ACHN (cell line): ENCODE results near the gene ENTREP3.
"Not testable (repeated sequence)": the region's sequence is repeated elsewhere in the genome, so short reads cannot be mapped to it uniquely, and the experiment has no call there.

Source experiments
- DNase-seq: peaks from one replicate; pipeline ENCODE4 v3.0.0-alpha.2; 2015
- in situ Hi-C: cut with HindIII; loops from 2 replicates; pipeline ENCODE4 v1.10.0; 2017; ENCODE audit warnings: low sequenced_read_pairs, low pct_ligation_motif_present, low pct_unique_long_range_greater_than_20kb

The ENTREP3 gene

DNA sequence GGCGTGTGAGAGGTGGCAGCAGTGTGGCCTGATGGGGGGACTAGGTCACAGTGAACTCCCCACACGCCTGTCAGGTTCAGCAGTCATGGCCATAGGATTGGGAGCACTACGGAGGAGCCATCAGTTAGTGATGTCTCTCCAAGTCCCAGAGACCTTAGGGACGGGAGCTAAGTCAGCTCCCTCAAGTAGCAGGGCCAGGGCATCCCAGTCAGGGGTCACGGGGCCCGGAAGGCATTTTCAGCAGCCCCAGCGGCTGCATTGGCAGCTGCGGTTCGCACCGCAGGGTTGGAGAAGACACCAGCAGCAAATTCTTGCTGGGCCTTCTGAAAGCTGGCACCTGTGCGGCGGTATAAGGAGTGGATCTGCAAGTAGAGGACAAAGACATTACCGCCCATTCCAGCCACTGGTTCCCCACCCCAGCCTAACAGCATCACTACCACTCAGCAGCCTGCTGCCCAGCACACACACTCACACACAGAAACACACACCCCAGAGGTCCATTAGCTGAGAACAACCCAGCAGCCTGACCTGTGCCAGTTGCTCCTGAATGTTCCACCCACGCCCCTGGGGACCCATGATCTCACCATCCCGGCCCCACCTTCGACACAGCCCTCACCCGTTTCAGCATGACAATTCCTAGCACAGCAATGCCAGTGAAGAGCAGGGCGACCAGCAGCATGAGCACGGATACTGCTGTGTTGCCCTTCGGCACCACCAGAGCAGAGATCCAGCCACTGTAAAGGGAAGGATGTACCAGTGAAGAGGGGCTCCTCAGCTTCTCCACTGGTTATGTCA lies 972 bp upstream of the ENTREP3 start:
- in situ Hi-C loops, result no loop called here

DNA sequence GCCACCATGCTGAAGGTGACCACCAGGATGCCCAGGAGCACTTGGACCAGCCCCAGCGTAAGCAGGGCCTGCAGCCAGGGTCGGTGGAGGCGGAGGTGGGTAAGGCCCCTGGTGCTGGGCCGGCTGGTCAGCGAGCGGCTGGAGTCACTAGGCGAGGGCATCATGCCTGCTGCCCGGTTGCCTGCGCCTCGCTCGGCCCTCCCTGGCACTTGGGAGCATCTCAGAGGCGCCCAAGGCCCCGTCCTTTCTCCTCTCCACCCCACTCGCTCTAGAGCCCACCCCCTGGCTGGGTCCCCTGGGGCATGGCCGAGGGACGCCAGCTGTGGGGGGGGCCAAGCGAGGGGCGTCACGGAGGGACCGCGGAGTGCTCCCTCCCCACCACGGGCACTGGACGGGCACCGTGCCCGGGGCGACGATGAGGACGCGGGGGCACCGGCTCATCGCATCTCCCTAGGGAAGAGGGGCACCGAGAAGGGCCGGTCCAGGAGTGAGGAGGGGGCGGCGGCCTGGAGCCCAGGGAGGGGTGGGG lies 505 bp downstream of the ENTREP3 start:
- peak; percentile 41 for DNase-seq
- in situ Hi-C loops, result no loop called here

More for the DNA sequence above, 972 bp upstream of the ENTREP3 start:
- no peak for DNase-seq

- DNase-seq, result no peak
- in situ Hi-C loops, result no loop called here
Observed at GRCh38 chr1:155254228-155254713, 1.0 kb downstream of the ENTREP3 start.

GRCh38 chr1:155253797-155254196 lies 1.5 kb downstream of the ENTREP3 start:
- in situ Hi-C loops, result no loop called here
- DNase-seq, result no peak

GRCh38 chr1:155253208-155253607 lies 2.1 kb downstream of the ENTREP3 start:
- in situ Hi-C loops, result no loop called here
- DNase-seq, result no peak

- DNase-seq, result no peak
- in situ Hi-C loops, result no loop called here
Observed at GRCh38 chr1:155251566-155251965, 3.7 kb downstream of the ENTREP3 start.

DNA sequence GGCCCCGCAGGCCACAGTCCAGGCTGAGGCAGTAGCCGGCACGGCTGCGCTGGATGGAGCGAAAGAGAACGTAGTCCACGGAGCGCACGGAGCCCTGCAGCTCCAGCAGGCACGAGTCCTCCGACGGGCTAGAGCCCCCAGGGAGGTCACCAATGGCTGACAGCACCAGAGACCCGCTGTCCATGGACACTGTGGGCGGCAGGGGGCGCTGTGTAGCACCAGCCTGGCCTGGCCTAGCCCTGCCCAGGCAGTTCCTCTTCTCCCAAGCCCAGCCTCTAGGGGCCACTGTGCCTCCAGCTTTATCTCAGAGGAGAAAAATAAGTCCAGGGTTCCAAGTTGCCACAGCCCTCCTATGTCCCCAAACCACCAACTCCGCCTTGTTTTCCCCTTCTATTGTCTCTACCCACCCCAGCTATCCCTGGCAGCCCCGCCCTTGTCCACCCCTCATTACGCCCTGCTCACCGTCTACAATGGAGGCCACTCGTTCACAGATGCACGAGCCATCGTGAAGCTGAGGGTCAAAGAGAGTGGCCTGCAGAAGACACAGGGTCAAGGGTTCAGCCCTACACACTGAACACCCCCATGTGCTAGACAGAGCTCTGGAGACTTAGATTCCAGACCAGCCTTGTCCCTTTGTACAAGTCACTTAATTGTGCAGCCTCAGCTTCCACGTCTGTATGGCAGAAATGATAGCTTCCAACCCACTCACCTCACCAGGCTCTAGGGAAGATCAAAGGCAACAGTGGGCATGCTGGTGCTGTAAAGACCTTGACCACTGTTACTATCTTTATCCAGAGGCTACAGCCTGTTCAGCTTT lies 4.4 kb downstream of the ENTREP3 start:
- peak; percentile 92 for DNase-seq
- in situ Hi-C loops, result no loop called here

DNA sequence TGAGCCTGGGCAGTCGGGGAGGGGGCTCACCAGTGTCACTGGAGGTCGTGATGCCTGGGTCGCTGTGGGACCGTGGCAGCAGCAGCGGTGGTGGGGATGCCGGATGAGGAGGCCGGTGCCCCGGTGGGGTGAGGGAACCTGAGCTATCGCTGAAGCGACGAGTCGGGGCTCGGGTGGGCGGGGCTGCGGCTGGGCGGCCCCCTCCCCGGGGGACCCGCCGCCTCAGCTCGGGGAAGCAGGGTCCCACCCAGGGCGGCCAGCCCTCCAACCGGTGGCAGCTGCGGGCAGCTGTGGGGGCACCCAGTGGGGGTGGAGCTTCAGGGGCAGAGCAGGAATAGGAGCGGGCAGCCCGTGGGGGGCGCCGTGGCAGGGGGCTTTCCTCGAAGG lies 5.0 kb downstream of the ENTREP3 start:
- no peak for DNase-seq
- in situ Hi-C loops, result no loop called here

GRCh38 chr1:155247667-155248553 lies 7.4 kb downstream of the ENTREP3 start:
- in situ Hi-C loops, result no loop called here
- no peak for DNase-seq

- in situ Hi-C loops, result not testable (repeated sequence)
Observed at GRCh38 chr1:155246796-155247195, 8.5 kb downstream of the ENTREP3 start.

DNA sequence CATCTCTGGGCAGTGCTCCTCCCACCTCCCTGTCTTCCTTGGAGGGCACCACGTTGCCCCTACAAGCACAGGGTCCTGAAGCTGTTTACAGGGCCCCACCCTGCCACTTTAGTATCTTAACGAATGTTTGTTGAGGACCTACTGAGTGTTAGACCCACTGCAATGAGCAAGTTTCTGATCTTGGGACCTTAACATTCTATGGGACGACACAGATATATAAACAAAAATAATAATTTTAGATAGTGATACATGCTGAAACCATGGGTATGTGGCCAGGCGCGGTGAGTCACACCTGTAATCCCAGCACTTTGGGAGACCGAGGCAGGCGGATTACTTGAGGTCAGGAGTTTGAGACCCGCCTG lies 10.1 kb downstream of the ENTREP3 start:
- no peak for DNase-seq
- in situ Hi-C loops, result no loop called here

More at GRCh38 chr1:155246796-155247195, 8.5 kb downstream of the ENTREP3 start:
- not testable (repeated sequence) for DNase-seq

DNA sequence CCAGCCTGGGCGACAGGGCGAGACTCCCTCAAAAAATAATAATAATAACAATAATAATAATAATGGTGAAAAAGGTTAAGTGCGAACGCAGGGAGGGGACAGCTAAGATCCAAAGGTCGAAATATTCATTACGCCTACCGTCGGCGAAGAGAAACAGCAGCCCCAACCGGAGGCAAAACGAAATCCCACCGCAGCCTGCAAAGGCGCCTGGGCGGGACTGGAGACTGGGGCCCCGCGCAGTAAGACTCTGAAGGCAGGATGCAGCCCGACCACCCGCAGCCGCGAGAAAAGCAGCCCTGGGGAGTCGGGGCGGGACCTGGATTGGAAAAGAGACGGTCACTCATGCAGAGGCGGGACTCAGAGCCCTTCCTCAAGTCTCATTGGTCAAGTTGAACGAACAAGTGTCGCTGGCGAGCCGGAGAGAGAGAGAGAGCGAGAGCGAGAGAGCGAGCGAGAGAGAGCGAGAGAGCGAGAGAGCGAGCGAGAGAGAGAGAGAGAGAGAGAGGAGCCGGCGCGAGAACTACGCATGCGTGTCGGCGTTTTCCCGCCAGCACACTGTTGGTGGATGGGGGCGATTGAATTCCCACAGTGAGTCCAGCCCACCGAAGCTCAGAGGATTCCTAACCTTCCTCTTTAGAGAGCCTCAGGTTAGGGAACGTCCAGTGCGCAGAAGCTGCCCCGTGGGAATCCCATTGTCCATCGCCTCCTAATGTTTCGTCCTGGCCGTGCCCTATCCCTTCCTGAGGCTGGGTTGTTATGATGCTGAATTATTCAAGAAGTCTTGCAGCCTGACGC lies 10.7 kb downstream of the ENTREP3 start:
- in situ Hi-C loops, result no loop called here
- peak; percentile 99 for DNase-seq

DNA sequence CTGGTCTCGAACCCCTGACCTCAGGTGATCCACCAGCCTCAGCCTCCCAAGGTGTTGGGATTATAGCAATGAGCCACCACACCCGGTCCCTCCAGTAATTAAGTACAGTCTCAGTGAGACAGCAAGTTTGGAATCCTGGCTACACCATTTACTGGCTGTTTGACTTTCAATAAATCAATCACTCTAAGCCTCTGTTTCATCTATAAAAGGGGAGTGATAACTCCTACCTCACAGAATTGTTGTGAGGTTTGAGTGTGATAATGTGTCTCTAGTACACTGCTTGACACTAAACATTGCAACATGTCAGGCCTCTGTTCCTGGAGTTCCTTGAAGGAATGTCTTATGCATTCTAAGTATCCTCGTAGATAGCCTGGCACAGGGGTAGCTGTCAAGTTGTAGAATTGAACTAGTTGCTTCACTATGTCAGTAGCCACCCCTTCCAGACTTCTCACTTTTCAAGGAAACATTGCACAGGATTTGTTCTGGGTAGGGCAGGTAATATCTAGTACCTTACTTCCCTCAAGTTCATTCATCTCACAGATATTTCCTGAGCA lies 12.4 kb downstream of the ENTREP3 start:
- DNase-seq, result no peak

DNA sequence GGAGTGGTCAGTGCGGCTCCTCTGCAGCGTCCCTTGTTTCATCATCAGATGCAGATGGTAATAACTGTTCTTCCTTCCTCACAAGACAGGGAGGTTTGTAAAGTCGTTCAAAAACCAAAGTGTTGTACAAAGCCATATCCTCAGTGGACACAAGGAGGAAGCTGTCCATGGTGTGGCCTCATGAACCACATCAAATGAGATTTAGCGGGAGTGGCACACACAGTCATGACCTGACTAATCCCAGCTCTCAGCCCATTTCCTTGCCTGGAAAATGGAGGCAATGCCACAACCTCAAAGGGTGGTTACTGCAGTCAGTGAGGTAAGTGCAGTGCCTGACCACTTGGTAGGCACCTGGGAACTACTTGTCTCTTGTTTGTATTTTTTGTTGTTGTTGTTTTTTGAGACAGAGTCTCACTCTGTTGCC lies 13.4 kb downstream of the ENTREP3 start:
- in situ Hi-C loops, result no loop called here
- DNase-seq, result no peak

More for the DNA sequence above, 12.4 kb downstream of the ENTREP3 start:
- in situ Hi-C loops, result no loop called here

GRCh38 chr1:155241069-155241679 lies 14.1 kb downstream of the ENTREP3 start:
- DNase-seq, result peak; percentile 87
- in situ Hi-C loops, result no loop called here

DNA sequence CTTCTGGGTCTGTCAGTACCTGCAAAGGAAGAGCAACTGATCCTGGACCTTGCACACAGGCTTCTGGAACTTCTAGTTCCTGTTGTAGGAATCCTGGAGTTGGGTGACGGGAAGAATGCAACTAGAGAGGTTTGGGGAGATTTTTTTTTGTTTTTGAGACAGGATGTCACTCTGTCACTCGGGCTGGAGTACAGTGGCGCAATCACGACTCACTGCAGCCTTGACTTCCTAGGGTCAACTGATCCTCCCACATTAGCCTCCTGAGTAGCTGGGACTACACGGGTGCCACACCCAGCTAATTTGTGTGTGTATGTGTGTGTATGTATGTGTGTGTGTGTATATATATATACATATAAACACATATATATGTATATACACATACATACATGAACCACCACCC lies 18.8 kb downstream of the ENTREP3 start:
- no peak for DNase-seq
- in situ Hi-C loops, result no loop called here

GRCh38 chr1:155235375-155235774 lies 19.9 kb downstream of the ENTREP3 start:
- not testable (repeated sequence) for DNase-seq

More at GRCh38 chr1:155235375-155235774, 19.9 kb downstream of the ENTREP3 start:
- in situ Hi-C loops, result not testable (repeated sequence)
